ENCODE results near the gene FDXR.

Gene FDXR

GRCh38 chr17:74833501-74834377 is 39.1 kb downstream of the FDXR start:
- no peak for DNase-seq (ENCODE audit: low read depth)

- DNase-seq (ENCODE audit: low read depth): no peak
These were observed 40.4 kb downstream of the FDXR start for GRCh38 chr17:74832421-74832820.

- DNase-seq (ENCODE audit: low read depth): no peak
These were observed 41.2 kb downstream of the FDXR start for GRCh38 chr17:74831444-74832146.

GRCh38 chr17:74830861-74831260 is 41.9 kb downstream of the FDXR start:
- no peak for DNase-seq (ENCODE audit: low read depth)

GRCh38 chr17:74827800-74828199 is 45.0 kb downstream of the FDXR start:
- no peak for DNase-seq (ENCODE audit: low read depth)

GRCh38 chr17:74825952-74826719 is 46.7 kb downstream of the FDXR start:
- no peak for DNase-seq (ENCODE audit: low read depth)

GRCh38 chr17:74824961-74825627 is 47.7 kb downstream of the FDXR start:
- DNase-seq (ENCODE audit: low read depth): no peak

GRCh38 chr17:74822939-74823367 is 49.8 kb downstream of the FDXR start:
- DNase-seq (ENCODE audit: low read depth): no peak

- no peak for DNase-seq (ENCODE audit: low read depth)
These were observed 50.4 kb downstream of the FDXR start for GRCh38 chr17:74822335-74822938.

- DNase-seq (ENCODE audit: low read depth): no peak
These were observed 51.0 kb downstream of the FDXR start for GRCh38 chr17:74821655-74822334.

GRCh38 chr17:74819801-74820436 is 52.9 kb downstream of the FDXR start:
- no peak for DNase-seq (ENCODE audit: low read depth)

GRCh38 chr17:74818291-74818938 is 54.4 kb downstream of the FDXR start:
- DNase-seq (ENCODE audit: low read depth): no peak

GRCh38 chr17:74816905-74817620 is 55.7 kb downstream of the FDXR start:
- no peak for DNase-seq (ENCODE audit: low read depth)

- DNase-seq (ENCODE audit: low read depth): no peak
These were observed 57.0 kb downstream of the FDXR start for GRCh38 chr17:74815550-74816370.

GRCh38 chr17:74815067-74815466 is 57.7 kb downstream of the FDXR start:
- DNase-seq (ENCODE audit: low read depth): no peak

- no peak for DNase-seq (ENCODE audit: low read depth)
These were observed 58.3 kb downstream of the FDXR start for GRCh38 chr17:74814453-74814852.

Measured in stimulated activated CD8-positive, alpha-beta memory T cell treated with anti-CD3 and anti-CD28 coated beads, Interleukin-12 subunit alpha, Interleukin-12 subunit beta, amount 100 ng/mL, for 1 hour (primary cell).